Kidney (tissue), 14 donors: ENCODE data around the gene SCARB1. TPM values are rescaled to one million over a fixed set of nuclear protein-coding genes. Genes with fewer than 3 reads are reported as not detected.
"Not testable (repeated sequence)": the region's sequence is repeated elsewhere in the genome, so short reads cannot be mapped to it uniquely, and the experiment has no call there.

Source experiments
- DNase-seq, 5 donors: peaks; one replicate each; pipeline ENCODE4 v3.0.0-alpha.2; 2013 to 2020
- FAIRE-seq: peaks from 2 replicates; lab custom pipeline; 2012; peaks lifted over from hg19 to GRCh38; lab: Jason Lieb, UNC
- H3K27ac ChIP-seq, 2 donors: one replicate each; pipeline ENCODE4 v1.7.0; 2013; ENCODE audit warnings: low read depth in 2 of 2, low read length in 2 of 2, inconsistent platforms in 1 of 2
- H3K27me3 ChIP-seq: one replicate; pipeline ENCODE4 v1.7.1; 2013; ENCODE audit warnings: low read length, inconsistent platforms; ENCODE audit not compliant: control insufficient read depth, insufficient read depth
- H3K36me3 ChIP-seq, 3 donors: one replicate each; pipeline versions ENCODE4 v1.7.0 to v1.7.1; 2013; ENCODE audit warnings: low read length in 3 of 3, control low read depth in 1 of 3, inconsistent platforms in 1 of 3; ENCODE audit not compliant: insufficient read depth in 3 of 3, control insufficient read depth in 2 of 3
- H3K4me1 ChIP-seq, 3 donors: one replicate each; pipeline versions ENCODE4 v1.7.0 to v1.7.1; 2013; ENCODE audit warnings: low read length in 3 of 3, inconsistent platforms in 1 of 3, low read depth in 1 of 3; ENCODE audit not compliant: control insufficient read depth in 2 of 3, insufficient read depth in 2 of 3
- H3K4me3 ChIP-seq, 3 donors: one replicate each; pipeline versions ENCODE4 v1.7.0 to v1.8.1; 2013; ENCODE audit warnings: low read length in 3 of 3, control low read depth in 1 of 3, inconsistent platforms in 1 of 3
- H3K9ac ChIP-seq, 3 donors: one replicate each; pipeline versions ENCODE4 v1.7.0 to v1.7.1; 2013; ENCODE audit warnings: low read length in 3 of 3, control low read depth in 1 of 3, inconsistent platforms in 1 of 3
- H3K9me3 ChIP-seq, 3 donors: one replicate each; pipeline versions ENCODE4 v1.7.0 to v1.7.1; 2013; ENCODE audit warnings: low read length in 3 of 3, control low read depth in 1 of 3, inconsistent platforms in 1 of 3; ENCODE audit not compliant: control insufficient read depth in 2 of 3, insufficient read depth in 1 of 3
- CTCF ChIP-seq: IDR thresholded peaks from 3 replicates; pipeline ENCODE4 v1.5.1; 2012; ENCODE audit warnings: mild to moderate bottlenecking, moderate library complexity, borderline replicate concordance; ENCODE audit not compliant: insufficient read depth; ENCODE audit errors: extremely low read depth
- intact Hi-C: fragments of 100-400 bp; cut with DNase I; formaldehyde crosslinking; loops from one replicate; pipeline ENCODE4 v1.11.1; 2022
- polyA plus RNA-seq: library from polyadenylated mRNA; stranded (reverse); fragments of 350-450 nt; fragmentation: Illumina TruSeq; extraction: RNeasy Lipid Tissue Mini Kit (QIAGEN cat#74804); gene quantifications from one replicate; pipeline ENCODE4 v1.2.3, GENCODE V29; 2014; ENCODE audit warnings: low read depth, low replicate concordance; ENCODE audit not compliant: insufficient read depth
- total RNA-seq: library from RNA; stranded (reverse); fragmentation: NEBNext Ultra II Directional; extraction: Animal tissue kit (Norgen Biotek cat#: 25700); gene quantifications from one replicate; pipeline ENCODE4 v1.2.1, GENCODE V29; 2021
- donor health status: control.
- donor health status: control.
- donor health status: control.
- donor health status: control.
- donor health status: control.
- donor health status: DM: yes; HTN: yes; CAD: no.
- donor health status: Normal renal cell carcinoma (clear cell type).

The SCARB1 gene
- total and polyA plus RNA-seq, 2 donors from 2014 or later: 12.3 to 13.2 TPM

- no peak overlapping the region for H3K27ac ChIP-seq
- no peaks in the 10 kb centered on the region for H3K27me3 ChIP-seq
- H3K4me3 ChIP-seq: no peak overlapping the region
- H3K4me1 ChIP-seq: peaks cover 0 to 5% (median 2%) of the 10 kb centered on the region in 3 donors
- intact Hi-C loops: no loop called here
- TF ChIP-seq CTCF: no peak
- no peak overlapping the region for H3K9ac ChIP-seq
- H3K36me3 ChIP-seq: no peaks in the 10 kb centered on the region
- H3K9me3 ChIP-seq: no peaks in the 10 kb centered on the region
- DNase-seq (peak in 3 of 5 donors; percentile 60 to 78 (median 74)), FAIRE-seq (no peak)
Observed at GRCh38 chr12:124883263-124884130, 19.8 kb upstream of the SCARB1 start.

GRCh38 chr12:124881123-124881522 is 17.5 kb upstream of the SCARB1 start:
- Histone ChIP-seq H3K36me3 (no peaks in the 10 kb centered on the region), H3K9me3 (no peaks in the 10 kb centered on the region), H3K9ac (no peak overlapping the region), H3K27ac (no peak overlapping the region), H3K4me3 (no peak overlapping the region), H3K27me3 (no peaks in the 10 kb centered on the region), H3K4me1 (peaks cover 0 to 5% (median 2%) of the 10 kb centered on the region in 3 donors)
- DNase-seq (peak in 4 of 5 donors; percentile 80 to 94 (median 90)), FAIRE-seq (no peak)
- intact Hi-C loops: no loop called here
- no peak for TF ChIP-seq CTCF

GRCh38 chr12:124880335-124880734 is 16.7 kb upstream of the SCARB1 start:
- FAIRE-seq, H3K27me3 ChIP-seq, H3K9ac ChIP-seq, H3K36me3 ChIP-seq, H3K4me1 ChIP-seq, H3K9me3 ChIP-seq, H3K4me3 ChIP-seq, intact Hi-C loops, DNase-seq, H3K27ac ChIP-seq: not testable (repeated sequence)

- H3K9me3 ChIP-seq: no peaks in the 10 kb centered on the region
- no peak for FAIRE-seq
- no peaks in the 10 kb centered on the region for H3K27me3 ChIP-seq
- no peak overlapping the region for H3K9ac ChIP-seq
- no peak for TF ChIP-seq CTCF
- DNase-seq: no peak
- no peak overlapping the region for H3K27ac ChIP-seq
- no peak overlapping the region for H3K4me3 ChIP-seq
- H3K4me1 ChIP-seq: no peaks in the 10 kb centered on the region
- intact Hi-C loops: no loop called here
- no peaks in the 10 kb centered on the region for H3K36me3 ChIP-seq
Observed at GRCh38 chr12:124878795-124879516, 15.3 kb upstream of the SCARB1 start.
